HG03575 (cell line): ENCODE results near the gene ZBTB20.
"Not testable (repeated sequence)": the region's sequence is repeated elsewhere in the genome, so short reads cannot be mapped to it uniquely, and the experiment has no call there.

Source experiments
- ATAC-seq: cut with Tn5 transposase; IDR thresholded peaks from one replicate; pipeline ENCODE4 v1.9.1; 2021; ENCODE audit not compliant: unreplicated experiment, insufficient number of reproducible peaks, low FRiP score; ENCODE audit errors: extremely low read depth

Gene ZBTB20

GRCh38 chr3:114714957-114715460 lies 432.1 kb downstream of the ZBTB20 start:
- no peak for ATAC-seq

- no peak for ATAC-seq
Measured at GRCh38 chr3:114714237-114714636, 432.9 kb downstream of the ZBTB20 start.

- no peak for ATAC-seq
Measured at GRCh38 chr3:114712728-114713492, 434.2 kb downstream of the ZBTB20 start.

GRCh38 chr3:114711321-114711886 lies 435.7 kb downstream of the ZBTB20 start:
- ATAC-seq = no peak

- ATAC-seq = no peak
Measured at GRCh38 chr3:114709102-114709501, 438.0 kb downstream of the ZBTB20 start.

GRCh38 chr3:114707252-114707860 lies 439.7 kb downstream of the ZBTB20 start:
- no peak for ATAC-seq

GRCh38 chr3:114706591-114707232 lies 440.4 kb downstream of the ZBTB20 start:
- ATAC-seq = no peak

- ATAC-seq = no peak
Measured at GRCh38 chr3:114700637-114701234, 446.4 kb downstream of the ZBTB20 start.

- no peak for ATAC-seq
Measured at GRCh38 chr3:114698146-114699105, 448.7 kb downstream of the ZBTB20 start.

- ATAC-seq = no peak
Measured at GRCh38 chr3:114697401-114697800, 449.7 kb downstream of the ZBTB20 start.

GRCh38 chr3:114694251-114694650 lies 452.8 kb downstream of the ZBTB20 start:
- no peak for ATAC-seq

GRCh38 chr3:114691871-114692270 lies 455.2 kb downstream of the ZBTB20 start:
- ATAC-seq = no peak

- ATAC-seq = no peak
Measured at GRCh38 chr3:114690911-114691310, 456.2 kb downstream of the ZBTB20 start.

- no peak for ATAC-seq
Measured at GRCh38 chr3:114687151-114687550, 459.9 kb downstream of the ZBTB20 start.

GRCh38 chr3:114686621-114687020 lies 460.5 kb downstream of the ZBTB20 start:
- no peak for ATAC-seq

GRCh38 chr3:114685161-114685560 lies 461.9 kb downstream of the ZBTB20 start:
- no peak for ATAC-seq

GRCh38 chr3:114680299-114680698 lies 466.8 kb downstream of the ZBTB20 start:
- no peak for ATAC-seq

GRCh38 chr3:114679773-114680172 lies 467.3 kb downstream of the ZBTB20 start:
- not testable (repeated sequence) for ATAC-seq
